WTC11 (cell line): ENCODE results near the gene PAIP1. TPM values are rescaled to one million over a fixed set of nuclear protein-coding genes. Genes with fewer than 3 reads are reported as not detected.

Source experiments
- AFF4 ChIP-seq: sonication (generic); formaldehyde crosslinking; IDR thresholded peaks from 2 replicates; pipeline ENCODE4 v1.8.1; 2023; ENCODE audit warnings: mild to moderate bottlenecking, missing genetic modification reagents, borderline replicate concordance
- CREB1 ChIP-seq: sonication (generic); formaldehyde crosslinking; IDR thresholded peaks from 2 replicates; pipeline ENCODE4 v1.8.0; 2023; ENCODE audit warnings: mild to moderate bottlenecking, missing genetic modification reagents
- ELF4 ChIP-seq: sonication (generic); formaldehyde crosslinking; IDR thresholded peaks from 2 replicates; pipeline ENCODE4 v1.8.1; 2022; ENCODE audit warnings: low read depth, mild to moderate bottlenecking, moderate library complexity, missing genetic modification reagents
- EMX1 ChIP-seq: fragments of 250-450 bp; sonication (Bioruptor Pico); IDR thresholded peaks from 2 replicates; pipeline ENCODE4 v1.8.0; 2021; ENCODE audit warnings: mild to moderate bottlenecking
- ERG ChIP-seq: fragments of 250-450 bp; sonication (Bioruptor Pico); IDR thresholded peaks from 2 replicates; pipeline ENCODE4 v1.8.0; 2021; ENCODE audit warnings: mild to moderate bottlenecking
- ESRRA ChIP-seq: sonication (generic); formaldehyde crosslinking; IDR thresholded peaks from 2 replicates; pipeline ENCODE4 v1.8.1; 2022; ENCODE audit warnings: mild to moderate bottlenecking, missing genetic modification reagents, borderline replicate concordance
- GTF2I ChIP-seq: fragments of 250-450 bp; sonication (Bioruptor Pico); conservative IDR thresholded peaks from 2 replicates; pipeline ENCODE4 v1.4.0; 2021; ENCODE audit warnings: mild to moderate bottlenecking
- JAZF1 ChIP-seq: fragments of 250-450 bp; sonication (Bioruptor Pico); IDR thresholded peaks from 2 replicates; pipeline ENCODE4 v1.9.0; 2021; ENCODE audit warnings: moderate library complexity, mild to moderate bottlenecking, inconsistent platforms
- KAT7 ChIP-seq: sonication (generic); formaldehyde crosslinking; IDR thresholded peaks from 2 replicates; pipeline ENCODE4 v1.8.1; 2023; ENCODE audit warnings: missing genetic modification reagents, mild to moderate bottlenecking, borderline replicate concordance
- MLX ChIP-seq: sonication (generic); formaldehyde crosslinking; IDR thresholded peaks from 2 replicates; pipeline ENCODE4 v1.8.1; 2023; ENCODE audit warnings: mild to moderate bottlenecking, missing genetic modification reagents, moderate library complexity
- NFATC4 ChIP-seq: fragments of 250-450 bp; sonication (Bioruptor Pico); IDR thresholded peaks from 2 replicates; pipeline ENCODE4 v1.9.0; 2021; ENCODE audit warnings: mild to moderate bottlenecking
- NFE2L1 ChIP-seq: sonication (generic); formaldehyde crosslinking; IDR thresholded peaks from 2 replicates; pipeline ENCODE4 v1.8.1; 2023; ENCODE audit warnings: missing genetic modification reagents
- OVOL2 ChIP-seq: fragments of 250-450 bp; sonication (Bioruptor Pico); IDR thresholded peaks from 2 replicates; pipeline ENCODE4 v1.9.0; 2021; ENCODE audit warnings: mild to moderate bottlenecking, borderline replicate concordance
- RORB ChIP-seq: fragments of 250-450 bp; sonication (Bioruptor Pico); IDR thresholded peaks from 2 replicates; pipeline ENCODE4 v1.9.0; 2021; ENCODE audit warnings: mild to moderate bottlenecking
- SMAD3 ChIP-seq: sonication (generic); formaldehyde crosslinking; IDR thresholded peaks from 2 replicates; pipeline ENCODE4 v1.8.0; 2022; ENCODE audit warnings: missing genetic modification reagents, mild to moderate bottlenecking, borderline replicate concordance
- SOX15 ChIP-seq: fragments of 250-450 bp; sonication (Bioruptor Pico); IDR thresholded peaks from 2 replicates; pipeline ENCODE4 v1.9.0; 2021; ENCODE audit warnings: mild to moderate bottlenecking
- STAT6 ChIP-seq: sonication (generic); formaldehyde crosslinking; conservative IDR thresholded peaks from 2 replicates; pipeline ENCODE4 v1.8.1; 2023; ENCODE audit warnings: mild to moderate bottlenecking, low read depth, missing genetic modification reagents, moderate library complexity
- USF1 ChIP-seq: sonication (generic); formaldehyde crosslinking; IDR thresholded peaks from 2 replicates; pipeline ENCODE4 v1.8.0; 2022; ENCODE audit warnings: mild to moderate bottlenecking, missing genetic modification reagents
- ZNF138 ChIP-seq: sonication (generic); formaldehyde crosslinking; conservative IDR thresholded peaks from 2 replicates; pipeline ENCODE4 v1.8.1; 2022; ENCODE audit warnings: mild to moderate bottlenecking, moderate library complexity, missing genetic modification reagents
- ZNF263 ChIP-seq: sonication (generic); formaldehyde crosslinking; IDR thresholded peaks from 2 replicates; pipeline ENCODE4 v1.8.1; 2022; ENCODE audit warnings: low read depth, mild to moderate bottlenecking, moderate library complexity, missing genetic modification reagents
- total RNA-seq: library from RNA; stranded (reverse); gene quantifications from 3 replicates; pipeline ENCODE4 v1.2.3, GENCODE V29; 2021
- TF ChIP-seq, protein P1 (sequence below): sonication (generic); formaldehyde crosslinking; IDR thresholded peaks from 2 replicates; pipeline ENCODE4 v1.8.1; 2022; ENCODE audit warnings: low read depth, mild to moderate bottlenecking, moderate library complexity, missing genetic modification reagents, borderline replicate concordance
- TF ChIP-seq, protein P2 (sequence below): sonication (generic); formaldehyde crosslinking; IDR thresholded peaks from 2 replicates; pipeline ENCODE4 v1.8.1; 2023; ENCODE audit warnings: mild to moderate bottlenecking, moderate library complexity, missing genetic modification reagents
- TF ChIP-seq, protein P3 (sequence below): sonication (generic); formaldehyde crosslinking; IDR thresholded peaks from 2 replicates; pipeline ENCODE4 v1.8.1; 2023; ENCODE audit warnings: mild to moderate bottlenecking, missing genetic modification reagents, moderate library complexity
- TF ChIP-seq, protein P4 (sequence below): sonication (generic); formaldehyde crosslinking; IDR thresholded peaks from 2 replicates; pipeline ENCODE4 v1.8.0; 2023; ENCODE audit warnings: missing genetic modification reagents
- TF ChIP-seq, protein P5 (sequence below): sonication (generic); formaldehyde crosslinking; IDR thresholded peaks from 2 replicates; pipeline ENCODE4 v1.8.0; 2022; ENCODE audit warnings: mild to moderate bottlenecking, missing genetic modification reagents

The PAIP1 gene
- total RNA-seq, 1 experiment from 2014 or later: 82.5 TPM

GRCh38 chr5:43556857-43557542 is at the start of gene PAIP1 (continued):
- TF ChIP-seq, protein P1, sequence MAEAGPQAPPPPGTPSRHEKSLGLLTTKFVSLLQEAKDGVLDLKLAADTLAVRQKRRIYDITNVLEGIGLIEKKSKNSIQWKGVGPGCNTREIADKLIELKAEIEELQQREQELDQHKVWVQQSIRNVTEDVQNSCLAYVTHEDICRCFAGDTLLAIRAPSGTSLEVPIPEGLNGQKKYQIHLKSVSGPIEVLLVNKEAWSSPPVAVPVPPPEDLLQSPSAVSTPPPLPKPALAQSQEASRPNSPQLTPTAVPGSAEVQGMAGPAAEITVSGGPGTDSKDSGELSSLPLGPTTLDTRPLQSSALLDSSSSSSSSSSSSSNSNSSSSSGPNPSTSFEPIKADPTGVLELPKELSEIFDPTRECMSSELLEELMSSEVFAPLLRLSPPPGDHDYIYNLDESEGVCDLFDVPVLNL (CRISPR knock-in tag): 0 out of 2 replicates have a peak, but pooled peaks have one; percentile 21
- TF ChIP-seq ERG (peak; percentile 6; the same call in 1 of the 2 replicates), AFF4 (CRISPR knock-in tag) (no peak), CREB1 (CRISPR knock-in tag) (no peak), ZNF138 (CRISPR knock-in tag) (no peak), USF1 (no peak), RORB (no peak), NFATC4 (CRISPR knock-in tag) (no peak), EMX1 (CRISPR knock-in tag) (no peak), STAT6 (CRISPR knock-in tag) (no peak), ESRRA (CRISPR knock-in tag) (no peak), MLX (no peak), GTF2I (CRISPR knock-in tag) (no peak), JAZF1 (CRISPR knock-in tag) (no peak), OVOL2 (no peak), KAT7 (CRISPR knock-in tag) (no peak; the same call in 1 of the 2 replicates), ELF4 (no peak), SMAD3 (CRISPR knock-in tag) (no peak), SOX15 (CRISPR knock-in tag) (no peak), ZNF263 (CRISPR knock-in tag) (no peak), NFE2L1 (CRISPR knock-in tag) (no peak; the same call in 1 of the 2 replicates)
- TF ChIP-seq, protein P2, sequence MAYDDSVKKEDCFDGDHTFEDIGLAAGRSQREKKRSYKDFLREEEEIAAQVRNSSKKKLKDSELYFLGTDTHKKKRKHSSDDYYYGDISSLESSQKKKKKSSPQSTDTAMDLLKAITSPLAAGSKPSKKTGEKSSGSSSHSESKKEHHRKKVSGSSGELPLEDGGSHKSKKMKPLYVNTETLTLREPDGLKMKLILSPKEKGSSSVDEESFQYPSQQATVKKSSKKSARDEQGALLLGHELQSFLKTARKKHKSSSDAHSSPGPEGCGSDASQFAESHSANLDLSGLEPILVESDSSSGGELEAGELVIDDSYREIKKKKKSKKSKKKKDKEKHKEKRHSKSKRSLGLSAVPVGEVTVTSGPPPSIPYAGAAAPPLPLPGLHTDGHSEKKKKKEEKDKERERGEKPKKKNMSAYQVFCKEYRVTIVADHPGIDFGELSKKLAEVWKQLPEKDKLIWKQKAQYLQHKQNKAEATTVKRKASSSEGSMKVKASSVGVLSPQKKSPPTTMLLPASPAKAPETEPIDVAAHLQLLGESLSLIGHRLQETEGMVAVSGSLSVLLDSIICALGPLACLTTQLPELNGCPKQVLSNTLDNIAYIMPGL (CRISPR knock-in tag): peak; percentile 96
- TF ChIP-seq, protein P3, sequence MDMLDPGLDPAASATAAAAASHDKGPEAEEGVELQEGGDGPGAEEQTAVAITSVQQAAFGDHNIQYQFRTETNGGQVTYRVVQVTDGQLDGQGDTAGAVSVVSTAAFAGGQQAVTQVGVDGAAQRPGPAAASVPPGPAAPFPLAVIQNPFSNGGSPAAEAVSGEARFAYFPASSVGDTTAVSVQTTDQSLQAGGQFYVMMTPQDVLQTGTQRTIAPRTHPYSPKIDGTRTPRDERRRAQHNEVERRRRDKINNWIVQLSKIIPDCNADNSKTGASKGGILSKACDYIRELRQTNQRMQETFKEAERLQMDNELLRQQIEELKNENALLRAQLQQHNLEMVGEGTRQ (CRISPR knock-in tag): no peak
- TF ChIP-seq, protein P4, sequence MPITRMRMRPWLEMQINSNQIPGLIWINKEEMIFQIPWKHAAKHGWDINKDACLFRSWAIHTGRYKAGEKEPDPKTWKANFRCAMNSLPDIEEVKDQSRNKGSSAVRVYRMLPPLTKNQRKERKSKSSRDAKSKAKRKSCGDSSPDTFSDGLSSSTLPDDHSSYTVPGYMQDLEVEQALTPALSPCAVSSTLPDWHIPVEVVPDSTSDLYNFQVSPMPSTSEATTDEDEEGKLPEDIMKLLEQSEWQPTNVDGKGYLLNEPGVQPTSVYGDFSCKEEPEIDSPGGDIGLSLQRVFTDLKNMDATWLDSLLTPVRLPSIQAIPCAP (CRISPR knock-in tag): no peak
- TF ChIP-seq, protein P5, sequence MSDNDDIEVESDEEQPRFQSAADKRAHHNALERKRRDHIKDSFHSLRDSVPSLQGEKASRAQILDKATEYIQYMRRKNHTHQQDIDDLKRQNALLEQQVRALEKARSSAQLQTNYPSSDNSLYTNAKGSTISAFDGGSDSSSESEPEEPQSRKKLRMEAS (CRISPR knock-in tag): no peak
